GM12878 (cell line): Measurements from ENCODE around the gene KCNA1. TPM values are rescaled to one million over a fixed set of nuclear protein-coding genes. Genes with fewer than 3 reads are reported as not detected.
A peak's percentile ranks its signal among the peaks of the same experiment; 100 is the strongest.

ENCODE experiments used
- ATAC-seq: fragments of 200-7000 bp; cut with Tn5 transposase; 3 replicates; pipeline ENCODE4 v1.9.1; 2020; ENCODE audit warnings: mild to moderate bottlenecking, moderate library complexity
- BruUV-seq: library from RNA; stranded (reverse); fragments of 400-500 nt; replicated peaks from 2 replicates; lab custom pipeline; 2021; lab: Mats Ljungman, UMichigan
- CTCF ChIA-PET: fragments of 300-600 bp; sonication (Branson Sonifier 250); formaldehyde crosslinking; extraction: SDS; loops from one replicate; lab custom pipeline; 2021; ENCODE audit warnings: inconsistent platforms; lab: Yijun Ruan, JAX
- POLR2A ChIA-PET: fragments of 350-600 bp; formaldehyde crosslinking; extraction: SDS; loops from one replicate; lab custom pipeline; 2021; ENCODE audit warnings: inconsistent platforms; lab: Charles Lee
- RAD21 ChIA-PET: fragments of 300-600 bp; sonication (Branson Sonifier 250); formaldehyde crosslinking; loops from one replicate; lab custom pipeline; 2023; ENCODE audit warnings: antibody characterized with exemption; ENCODE audit not compliant: unreplicated experiment; lab: Charles Lee
- SMC1A ChIA-PET: fragments of 300-600 bp; sonication (Branson Sonifier 250); formaldehyde crosslinking; loops from one replicate; lab custom pipeline; 2023; ENCODE audit not compliant: unreplicated experiment, uncharacterized antibody; lab: Charles Lee
- DNase-seq: peaks from one replicate; pipeline ENCODE4 v3.0.0-alpha.2; 2011; ENCODE audit warnings: low read depth, low spot score
- FAIRE-seq: peaks from 3 replicates; lab custom pipeline; 2011; peaks lifted over from hg19 to GRCh38; lab: Jason Lieb, UNC
- H2AFZ ChIP-seq: 2 replicates; pipeline ENCODE4 v1.6.0; 2011; ENCODE audit warnings: low read depth, low read length, control low read depth; ENCODE audit not compliant: control insufficient read depth
- H3K27ac ChIP-seq: 2 replicates; pipeline ENCODE4 v1.5.1; 2011; ENCODE audit warnings: control low read depth; ENCODE audit not compliant: control insufficient read depth, insufficient read depth
- H3K27me3 ChIP-seq, 2 experiments: replicated peaks in 1 of 2; 2 replicates each; pipeline versions ENCODE4 v1.6.0 to v1.6.1; 2011; ENCODE audit warnings: low read length in 1 of 2; ENCODE audit not compliant: control insufficient read depth in 2 of 2, insufficient read depth in 2 of 2
- H3K36me3 ChIP-seq, 2 experiments: 2 replicates each; pipeline ENCODE4 v1.5.1; 2011; ENCODE audit warnings: low read length in 1 of 2; ENCODE audit not compliant: control insufficient read depth in 2 of 2, insufficient read depth in 2 of 2
- H3K4me1 ChIP-seq: 2 replicates; pipeline ENCODE4 v1.6.1; 2011; ENCODE audit warnings: mild to moderate bottlenecking, low read length, moderate library complexity, mixed read lengths; ENCODE audit not compliant: control insufficient read depth, insufficient read depth
- H3K4me2 ChIP-seq: 2 replicates; pipeline ENCODE4 v1.6.0; 2011; ENCODE audit warnings: control low read depth; ENCODE audit not compliant: control insufficient read depth, insufficient read depth
- H3K4me3 ChIP-seq: fragments of 200-600 bp; sonication (generic); 2 replicates; pipeline ENCODE4 v1.5.1; 2016
- H3K79me2 ChIP-seq: 2 replicates; pipeline ENCODE4 v1.6.0; 2011; ENCODE audit warnings: low read length; ENCODE audit not compliant: control insufficient read depth, insufficient read depth
- H3K9ac ChIP-seq: 2 replicates; pipeline ENCODE4 v1.8.0; 2011; ENCODE audit warnings: low read length, control low read depth, mixed read lengths; ENCODE audit not compliant: control insufficient read depth, insufficient read depth
- H3K9me3 ChIP-seq: replicated peaks from 3 replicates; pipeline ENCODE4 v1.5.1; 2011; ENCODE audit warnings: mild to moderate bottlenecking, low read length; ENCODE audit not compliant: control insufficient read depth, insufficient read depth
- H4K20me1 ChIP-seq: 2 replicates; pipeline ENCODE4 v1.6.0; 2011; ENCODE audit not compliant: control insufficient read depth, insufficient read depth
- CBX5 ChIP-seq: sonication (generic); IDR thresholded peaks from 2 replicates; pipeline ENCODE4 v1.6.1; 2016; ENCODE audit warnings: low read depth, moderate library complexity, mild to moderate bottlenecking, inconsistent platforms
- NR2F1 ChIP-seq: fragments of 450-650 bp; conservative IDR thresholded peaks from 2 replicates; pipeline ENCODE4 v1.6.1; 2017; ENCODE audit warnings: mild to moderate bottlenecking
- REST ChIP-seq: IDR thresholded peaks from 2 replicates; pipeline ENCODE4 v1.6.1; 2012; ENCODE audit warnings: mild to moderate bottlenecking, low read depth, low read length
- SMC3 ChIP-seq: IDR thresholded peaks from 2 replicates; pipeline ENCODE4 v1.6.1; 2011; ENCODE audit warnings: low read length, improper control_type of control experiment, borderline replicate concordance
- WRNIP1 ChIP-seq: IDR thresholded peaks from 2 replicates; pipeline ENCODE4 v1.6.1; 2011; ENCODE audit warnings: low read depth, low read length, improper control_type of control experiment, borderline replicate concordance
- WGBS: methylation state at CpG from one replicate; pipeline ENCODE4 v1.1.6; 2016; ENCODE audit warnings: low lambda C conversion rate; ENCODE audit not compliant: insufficient replicate concordance, insufficient coverage; ENCODE audit errors: missing lambda C conversion rate; 5-methylcytosine and 5-hydroxymethylcytosine counted together
- in situ Hi-C: fragments of 300-500 bp; cut with MboI; formaldehyde crosslinking; loops from 9 replicates; pipeline ENCODE4 v1.14.3; 2018; ENCODE audit warnings: mixed read lengths
- intact Hi-C: fragments of 100-400 bp; cut with micrococcal nuclease; formaldehyde crosslinking; loops from one replicate; pipeline ENCODE4 v1.14.2; 2022; ENCODE audit not compliant: unreplicated experiment
- polyA plus RNA-seq, 11 experiments: library from polyadenylated mRNA; depleted of rRNA in 4 of 11; unstranded in 6 of 11; stranded (reverse) in 5 of 11; fragments of >200 nt; fragmentation: Nextera tagmentation in 4 of 11; fragmentation: Illumina TruSeq in 1 of 11; extraction: Ambion mirVana in 4 of 11; extraction: Trizol in 1 of 11; gene quantifications; 1 replicate in 1 of 11; 2 replicates in 10 of 11; pipeline versions ENCODE4 v1.2.1 to v1.2.3, GENCODE V29; 2011 to 2016; ENCODE audit warnings: inconsistent platforms in 2 of 11, missing spikeins in 2 of 11, low read depth in 1 of 11
- total RNA-seq, 4 experiments: library from RNA; depleted of rRNA in 3 of 4; stranded (reverse); fragments of >200 nt in 3 of 4; fragmentation: Illumina TruSeq in 1 of 4; extraction: Trizol in 1 of 4; gene quantifications; 2 replicates each; pipeline versions ENCODE4 v1.2.1 to v1.2.3, GENCODE V29; 2013 to 2021

Gene KCNA1
- total and polyA plus RNA-seq, 10 of the 15 experiments (the other 5 are each of a cell fraction or from before 2014, with no cell fraction given), result 0.05 to 0.77 (median 0.33) TPM

DNA sequence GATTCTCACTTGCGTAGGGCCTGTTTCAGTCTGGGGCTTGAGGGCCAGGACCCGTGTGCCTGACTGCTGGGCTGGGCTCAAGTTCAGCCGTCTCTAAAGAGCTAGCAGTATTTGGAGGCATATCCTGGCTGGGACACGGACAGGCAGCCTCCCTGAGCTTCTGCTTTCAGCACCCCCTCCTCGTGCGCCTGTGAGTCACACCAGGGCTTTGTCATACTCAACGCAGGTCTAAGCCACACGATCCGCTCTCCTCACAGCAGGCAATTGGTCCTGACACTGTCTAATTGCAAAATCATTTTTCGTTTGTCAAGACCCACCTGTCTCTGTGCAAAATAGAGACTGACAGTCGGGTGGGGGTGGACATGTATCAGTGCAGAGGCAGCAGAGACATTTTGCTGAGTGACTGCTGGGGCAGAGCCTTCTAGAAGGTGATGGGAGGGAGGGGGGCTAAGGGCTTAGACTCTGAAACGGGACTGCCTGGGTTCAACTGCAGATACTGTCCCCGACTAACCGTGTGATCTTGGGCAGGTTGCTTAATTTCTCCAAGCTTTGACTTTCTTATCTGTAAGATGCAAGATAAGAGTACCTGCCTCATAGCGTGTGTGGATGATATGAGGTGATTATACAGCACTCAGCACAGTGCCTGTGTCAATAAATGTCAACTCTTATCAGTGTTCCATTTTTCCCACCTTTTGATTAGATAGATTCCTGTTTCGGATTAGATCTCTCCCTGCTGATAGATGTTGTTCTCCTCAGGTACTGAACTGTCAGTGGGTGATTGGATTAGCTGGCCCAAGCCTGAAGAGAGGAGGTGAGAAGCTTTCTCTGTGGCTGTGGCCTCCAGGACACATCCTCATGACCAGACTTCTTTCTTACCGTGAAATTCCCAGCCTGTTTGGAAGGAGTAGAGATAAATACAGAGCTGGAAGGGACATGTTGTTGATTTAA lies 53.1 kb downstream of the KCNA1 start:
- Histone ChIP-seq H2AFZ (no peak overlapping the region), H3K9me3 (no peaks in the 10 kb centered on the region), H3K4me3 (no peak overlapping the region), H3K9ac (no peak overlapping the region), H3K4me2 (no peak overlapping the region), H4K20me1 (no peaks in the 10 kb centered on the region), H3K27me3 (0 out of 4 replicates have a peak, but pooled peaks cover 0 to 2% of the 10 kb centered on the region in 2 experiments), H3K36me3 (no peaks in the 10 kb centered on the region), H3K79me2 (no peaks in the 10 kb centered on the region), H3K27ac (no peak overlapping the region), H3K4me1 (peaks cover 3% of the 10 kb centered on the region)
- TF ChIP-seq CBX5, result no peak
- no peak for TF ChIP-seq SMC3
- no peak for TF ChIP-seq WRNIP1
- TF ChIP-seq NR2F1, result no peak
- no peak for TF ChIP-seq REST
- FAIRE-seq, result no peak
- WGBS, result 45% methylated on average over 17 of the region's 17 CpGs
- RAD21 ChIA-PET, result no interaction called here
- DNase-seq, result no peak
- POLR2A ChIA-PET, result no interaction called here
- ATAC-seq, result peak; percentile 26; the same call in 2 of the 3 replicates
- BruUV-seq, result no TSS peak
- CTCF ChIA-PET, result interaction anchor here (1.3 to 4.2 kb wide), 2 partner anchors 20 to 106 kb away, joined by 3 to 17 read pairs; no protein-coding TSS in a partner anchor
- intact Hi-C loops, result no loop called here
- SMC1A ChIA-PET, result interaction anchor here (1.0 kb wide), 1 partner anchor 106 kb away, joined by 3 read pairs; no protein-coding TSS in a partner anchor
- in situ Hi-C loops, result no loop called here

Other genes starting within 250 kb of the KCNA1 start
- 0.23 and 0.44 TPM in 2 replicates for gene GALNT8, start 189.5 kb upstream of the KCNA1 start, total RNA-seq (2014; rRNA removed)
- gene GALNT8, start 189.5 kb upstream of the KCNA1 start, total RNA-seq (2014; rRNA removed; fragmentation: Illumina TruSeq; extraction: Trizol), result 0.31 and 0.32 TPM in 2 replicates
- 0.43 and 0.56 TPM in 2 replicates for gene GALNT8, start 189.5 kb upstream of the KCNA1 start, total RNA-seq (2021)
- gene GALNT8, start 189.5 kb upstream of the KCNA1 start, polyA plus RNA-seq (2011; rRNA removed), result 0.71 and 0.81 TPM in 2 replicates
- 0.33 and 0.46 TPM in 2 replicates for gene GALNT8, start 189.5 kb upstream of the KCNA1 start, polyA plus RNA-seq (2014; fragmentation: Illumina TruSeq; extraction: Trizol)
- under 1 TPM; 0.16 TPM for gene GALNT8, start 189.5 kb upstream of the KCNA1 start, polyA plus RNA-seq (2014; fragmentation: Nextera tagmentation; extraction: Ambion mirVana)
- gene GALNT8, start 189.5 kb upstream of the KCNA1 start, polyA plus RNA-seq (2014; rRNA removed), result 0.34 and 0.81 TPM in 2 replicates
- under 1 TPM in 1 of 2 experiments, not detected in 1; 0.14 TPM for gene GALNT8, start 189.5 kb upstream of the KCNA1 start, polyA plus RNA-seq (2016; fragmentation: Nextera tagmentation; extraction: Ambion mirVana)
- gene KCNA5, start 134.0 kb downstream of the KCNA1 start, total RNA-seq (2014; rRNA removed), result 0.11 and 0.16 TPM in 2 replicates
- gene KCNA5, start 134.0 kb downstream of the KCNA1 start, total RNA-seq (2014; rRNA removed; fragmentation: Illumina TruSeq; extraction: Trizol), result 0.18 and 0.22 TPM in 2 replicates
- gene KCNA5, start 134.0 kb downstream of the KCNA1 start, total RNA-seq (2021), result 0.29 and 0.44 TPM in 2 replicates
- gene KCNA5, start 134.0 kb downstream of the KCNA1 start, polyA plus RNA-seq (2011; rRNA removed), result not detected in 2 replicates
- 0.16 TPM in 2 replicates for gene KCNA5, start 134.0 kb downstream of the KCNA1 start, polyA plus RNA-seq (2014; fragmentation: Illumina TruSeq; extraction: Trizol)
- under 1 TPM in 1 of 2 experiments, not detected in 1; 0.11 TPM for gene KCNA5, start 134.0 kb downstream of the KCNA1 start, polyA plus RNA-seq (2014; fragmentation: Nextera tagmentation; extraction: Ambion mirVana)
- 0.33 and 0.56 TPM in 2 replicates for gene KCNA5, start 134.0 kb downstream of the KCNA1 start, polyA plus RNA-seq (2014; rRNA removed)
- gene KCNA5, start 134.0 kb downstream of the KCNA1 start, polyA plus RNA-seq (2016; fragmentation: Nextera tagmentation; extraction: Ambion mirVana), result not detected